K562 (cell line): ENCODE measurements around the gene CYB5D1. TPM values are rescaled to one million over a fixed set of nuclear protein-coding genes. Genes with fewer than 3 reads are reported as not detected.

ENCODE experiments used
- ASH1L ChIP-seq: fragments of 450-650 bp; IDR thresholded peaks from 2 replicates; pipeline ENCODE4 v1.6.1; 2018; ENCODE audit warnings: borderline replicate concordance, mild to moderate bottlenecking, low read depth; ENCODE audit not compliant: partially characterized antibody
- CBX8 ChIP-seq: fragments of 200-600 bp; sonication (generic); IDR thresholded peaks from 2 replicates; pipeline ENCODE4 v1.6.1; 2012; ENCODE audit warnings: borderline replicate concordance, mixed run types, low read depth, mild to moderate bottlenecking, moderate library complexity, mixed read lengths, low read length, control low read depth, inconsistent platforms; ENCODE audit not compliant: poor library complexity, severe bottlenecking; ENCODE audit errors: extremely low read depth
- EP400 ChIP-seq: fragments of 450-650 bp; IDR thresholded peaks from 2 replicates; pipeline ENCODE4 v1.6.1; 2017; ENCODE audit warnings: antibody characterized with exemption, mild to moderate bottlenecking, moderate library complexity
- FOXO4 ChIP-seq: fragments of 450-650 bp; formaldehyde crosslinking; IDR thresholded peaks from 2 replicates; pipeline ENCODE4 v1.4.0; 2020; ENCODE audit warnings: mild to moderate bottlenecking, moderate library complexity
- HMG20A ChIP-seq: fragments of 450-650 bp; formaldehyde crosslinking; conservative IDR thresholded peaks from 2 replicates; pipeline ENCODE4 v1.4.0; 2020; ENCODE audit warnings: mild to moderate bottlenecking, mixed read lengths
- MLLT1 ChIP-seq, 2 experiments: fragments of 450-650 bp; IDR thresholded peaks; 2 replicates each; pipeline ENCODE4 v1.6.1; 2016
- MNT ChIP-seq, 2 experiments: fragments of 450-650 bp; conservative IDR thresholded peaks; 2 replicates each; pipeline ENCODE4 v1.6.1; 2017; ENCODE audit warnings: mild to moderate bottlenecking in 2 of 2, moderate library complexity in 2 of 2
- MTF1 ChIP-seq: fragments of 250-450 bp; sonication (Bioruptor Pico); IDR thresholded peaks from 2 replicates; pipeline ENCODE4 v1.9.0; 2021; ENCODE audit warnings: moderate library complexity, mild to moderate bottlenecking, inconsistent platforms, borderline replicate concordance
- OTX1 ChIP-seq: fragments of 450-650 bp; formaldehyde crosslinking; IDR thresholded peaks from 2 replicates; pipeline ENCODE4 v1.4.0; 2022; ENCODE audit warnings: mild to moderate bottlenecking
- RBM39 ChIP-seq: fragments of 200-400 bp; formaldehyde crosslinking; optimal IDR thresholded peaks from 2 replicates; pipeline ENCODE3; 2018; ENCODE audit warnings: low read depth, low read length
- SMARCA5 ChIP-seq: fragments of 450-650 bp; IDR thresholded peaks from 2 replicates; pipeline ENCODE4 v1.6.1; 2016
- SUPT5H ChIP-seq: fragments of 450-650 bp; IDR thresholded peaks from 2 replicates; pipeline ENCODE4 v1.6.1; 2016
- TBL1XR1 ChIP-seq, 2 experiments: IDR thresholded peaks; 2 replicates each; pipeline ENCODE4 v1.6.1; 2012; ENCODE audit warnings: improper control_type of control experiment in 2 of 2, low read length in 2 of 2, mild to moderate bottlenecking in 1 of 2
- ZHX1 ChIP-seq: fragments of 150-350 bp; conservative IDR thresholded peaks from 2 replicates; pipeline ENCODE4 v1.6.1; 2014; ENCODE audit warnings: low read length
- ZNF12 ChIP-seq: sonication (generic); formaldehyde crosslinking; IDR thresholded peaks from 2 replicates; pipeline ENCODE4 v1.4.0; 2020; ENCODE audit warnings: mild to moderate bottlenecking, missing genetic modification reagents
- polyA plus RNA-seq, 8 experiments: library from polyadenylated mRNA; depleted of rRNA in 4 of 8; stranded (reverse) in 5 of 8; unstranded in 3 of 8; fragments of >200 nt; fragmentation: Nextera tagmentation in 2 of 8; fragmentation: Illumina TruSeq in 1 of 8; extraction: Ambion mirVana in 2 of 8; extraction: Trizol in 1 of 8; gene quantifications; 2 replicates each; pipeline versions ENCODE4 v1.2.1 to v1.2.3, GENCODE V29; 2011 to 2014; ENCODE audit warnings: inconsistent platforms in 1 of 8, missing spikeins in 1 of 8
- total RNA-seq, 7 experiments: library from RNA; depleted of rRNA in 6 of 7; stranded (reverse); fragments of >200 nt in 6 of 7; fragmentation: Illumina TruSeq in 2 of 7; extraction: Trizol in 2 of 7; gene quantifications; 2 replicates each; pipeline versions ENCODE4 v1.2.1 to v1.2.3, GENCODE V29; 2011 to 2021; ENCODE audit warnings: low replicate concordance in 1 of 7
- TF ChIP-seq, protein P1 (sequence below): fragments of 250-450 bp; sonication (Bioruptor Pico); IDR thresholded peaks from 2 replicates; pipeline ENCODE4 v1.5.0; 2022; ENCODE audit warnings: mild to moderate bottlenecking
- TF ChIP-seq, protein P2 (sequence below): fragments of 450-650 bp; formaldehyde crosslinking; IDR thresholded peaks from 2 replicates; pipeline ENCODE4 v1.4.0; 2020; ENCODE audit warnings: mild to moderate bottlenecking, moderate library complexity

Gene CYB5D1
- total and polyA plus RNA-seq, 9 of the 15 experiments (the other 6 are each of a cell fraction or from before 2014, with no cell fraction given): 2.4 to 7.9 (median 5.7) TPM

- TF ChIP-seq, protein P1, sequence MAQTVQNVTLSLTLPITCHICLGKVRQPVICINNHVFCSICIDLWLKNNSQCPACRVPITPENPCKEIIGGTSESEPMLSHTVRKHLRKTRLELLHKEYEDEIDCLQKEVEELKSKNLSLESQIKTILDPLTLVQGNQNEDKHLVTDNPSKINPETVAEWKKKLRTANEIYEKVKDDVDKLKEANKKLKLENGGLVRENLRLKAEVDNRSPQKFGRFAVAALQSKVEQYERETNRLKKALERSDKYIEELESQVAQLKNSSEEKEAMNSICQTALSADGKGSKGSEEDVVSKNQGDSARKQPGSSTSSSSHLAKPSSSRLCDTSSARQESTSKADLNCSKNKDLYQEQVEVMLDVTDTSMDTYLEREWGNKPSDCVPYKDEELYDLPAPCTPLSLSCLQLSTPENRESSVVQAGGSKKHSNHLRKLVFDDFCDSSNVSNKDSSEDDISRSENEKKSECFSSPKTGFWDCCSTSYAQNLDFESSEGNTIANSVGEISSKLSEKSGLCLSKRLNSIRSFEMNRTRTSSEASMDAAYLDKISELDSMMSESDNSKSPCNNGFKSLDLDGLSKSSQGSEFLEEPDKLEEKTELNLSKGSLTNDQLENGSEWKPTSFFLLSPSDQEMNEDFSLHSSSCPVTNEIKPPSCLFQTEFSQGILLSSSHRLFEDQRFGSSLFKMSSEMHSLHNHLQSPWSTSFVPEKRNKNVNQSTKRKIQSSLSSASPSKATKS: no peak
- TF ChIP-seq MNT (conservative IDR thresholded peaks at IDR 0.05) (peak; percentile 76 to 87), SMARCA5 (no peak), ZNF12 (CRISPR knock-in tag) (no peak), OTX1 (no peak), TBL1XR1 (IDR thresholded peaks at IDR 0.05; ENCODE audit: low read length in 2 of 2) (0 out of 4 replicates have a peak, but pooled peaks of 1 of the 2 experiments have one; percentile 3), MTF1 (CRISPR knock-in tag) (no peak), EP400 (peak; percentile 61; the same call in 1 of the 2 replicates), ASH1L (no peak), RBM39 (no peak), HMG20A (CRISPR knock-in tag) (no peak), MLLT1 (IDR thresholded peaks at IDR 0.05) (no peak), SUPT5H (no peak), FOXO4 (CRISPR knock-in tag) (no peak), CBX8 (no peak), ZHX1 (no peak)
- TF ChIP-seq, protein P2, sequence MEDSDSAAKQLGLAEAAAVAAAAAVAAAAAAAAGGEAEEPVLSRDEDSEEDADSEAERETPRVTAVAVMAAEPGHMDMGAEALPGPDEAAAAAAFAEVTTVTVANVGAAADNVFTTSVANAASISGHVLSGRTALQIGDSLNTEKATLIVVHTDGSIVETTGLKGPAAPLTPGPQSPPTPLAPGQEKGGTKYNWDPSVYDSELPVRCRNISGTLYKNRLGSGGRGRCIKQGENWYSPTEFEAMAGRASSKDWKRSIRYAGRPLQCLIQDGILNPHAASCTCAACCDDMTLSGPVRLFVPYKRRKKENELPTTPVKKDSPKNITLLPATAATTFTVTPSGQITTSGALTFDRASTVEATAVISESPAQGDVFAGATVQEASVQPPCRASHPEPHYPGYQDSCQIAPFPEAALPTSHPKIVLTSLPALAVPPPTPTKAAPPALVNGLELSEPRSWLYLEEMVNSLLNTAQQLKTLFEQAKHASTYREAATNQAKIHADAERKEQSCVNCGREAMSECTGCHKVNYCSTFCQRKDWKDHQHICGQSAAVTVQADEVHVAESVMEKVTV (CRISPR knock-in tag): no peak
These were observed 15.9 kb upstream of the CYB5D1 start (continued) for GRCh38 chr17:7841915-7842379.
